Sigmoid colon (tissue), 4 donors: ENCODE results near the gene VWA3A.

Experiments used
- CTCF ChIP-seq, 4 experiments: fragments of 450-650 bp in 3 of 4; fragments of 200-600 bp in 1 of 4; IDR thresholded peaks; one replicate each; pipeline ENCODE4 v1.5.1; 2016 to 2019; ENCODE audit warnings: antibody characterized with exemption in 4 of 4, mild to moderate bottlenecking in 3 of 4, moderate library complexity in 2 of 4
- EP300 ChIP-seq, 4 donors: sonication (generic); formaldehyde crosslinking; IDR thresholded peaks; one replicate each; pipeline ENCODE4 v1.6.1; 2017; ENCODE audit warnings: antibody characterized with exemption in 4 of 4
- POLR2A ChIP-seq, 2 donors: fragments of 450-650 bp; IDR thresholded peaks; one replicate each; pipeline ENCODE4 v1.6.1; 2016; ENCODE audit warnings: antibody characterized with exemption in 2 of 2, mild to moderate bottlenecking in 2 of 2, moderate library complexity in 2 of 2
- POLR2AphosphoS5 ChIP-seq, 4 donors: sonication (generic); formaldehyde crosslinking; IDR thresholded peaks; one replicate each; pipeline ENCODE4 v1.6.1; 2017; ENCODE audit warnings: antibody characterized with exemption in 4 of 4

GRCh38 chr16:22193063-22193411, 100.7 kb downstream of the VWA3A start:
- TF ChIP-seq CTCF (IDR thresholded peaks at IDR 0.05) (no peak), POLR2A (IDR thresholded peaks at IDR 0.05) (no peak), POLR2AphosphoS5 (IDR thresholded peaks at IDR 0.05) (no peak), EP300 (IDR thresholded peaks at IDR 0.05) (no peak)
